Activated naive CD8-positive, alpha-beta T cell treated with anti-CD3 and anti-CD28 coated beads, Interleukin-2, amount 50 U/mL, for 16 hours (primary cell): ENCODE results near the gene MTMR12.

ENCODE experiments used
- DNase-seq: peaks from one replicate; pipeline ENCODE4 v3.0.0-alpha.2; 2020; ENCODE audit warnings: low read depth, low spot score

MTMR12 gene

DNA sequence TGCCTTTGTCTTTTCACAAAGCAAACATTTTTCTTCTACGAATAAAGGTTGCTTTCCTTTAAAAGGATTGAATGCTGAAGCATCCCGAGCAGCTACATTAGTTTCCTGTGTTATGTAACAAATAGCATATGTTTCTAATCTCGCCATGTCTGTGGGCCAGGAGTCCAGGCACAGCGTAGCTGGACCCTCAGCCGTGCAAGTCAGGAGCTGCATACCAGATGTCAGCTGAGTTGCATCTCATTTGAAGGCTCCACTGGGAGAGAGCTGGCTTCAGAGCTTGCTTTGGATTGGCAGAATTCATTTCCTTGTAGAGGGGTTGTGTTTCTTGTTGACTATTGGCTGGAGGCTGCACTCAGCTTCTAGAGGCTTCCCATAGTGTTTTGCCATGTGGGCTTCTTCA, 122.6 kb downstream of the MTMR12 start:
- DNase-seq, result no peak

DNA sequence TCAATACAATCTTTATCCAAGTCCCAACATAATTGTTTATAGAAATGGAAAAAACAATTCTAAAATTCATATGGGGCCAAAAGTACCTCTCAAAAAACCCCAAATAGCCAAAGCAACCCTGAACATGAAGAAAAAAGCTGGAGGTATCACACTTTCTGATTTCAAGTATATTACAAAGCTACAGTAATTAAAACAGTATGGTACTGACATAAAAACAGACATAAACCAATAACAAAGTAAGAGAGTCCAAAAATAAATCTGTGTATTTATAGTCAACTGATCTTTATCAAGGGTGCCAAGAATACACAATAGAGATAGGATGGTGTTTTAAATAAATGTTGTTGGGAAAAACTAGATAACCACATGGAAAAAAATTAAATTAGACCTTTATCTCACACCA, 125.1 kb downstream of the MTMR12 start:
- DNase-seq, result no peak

DNA sequence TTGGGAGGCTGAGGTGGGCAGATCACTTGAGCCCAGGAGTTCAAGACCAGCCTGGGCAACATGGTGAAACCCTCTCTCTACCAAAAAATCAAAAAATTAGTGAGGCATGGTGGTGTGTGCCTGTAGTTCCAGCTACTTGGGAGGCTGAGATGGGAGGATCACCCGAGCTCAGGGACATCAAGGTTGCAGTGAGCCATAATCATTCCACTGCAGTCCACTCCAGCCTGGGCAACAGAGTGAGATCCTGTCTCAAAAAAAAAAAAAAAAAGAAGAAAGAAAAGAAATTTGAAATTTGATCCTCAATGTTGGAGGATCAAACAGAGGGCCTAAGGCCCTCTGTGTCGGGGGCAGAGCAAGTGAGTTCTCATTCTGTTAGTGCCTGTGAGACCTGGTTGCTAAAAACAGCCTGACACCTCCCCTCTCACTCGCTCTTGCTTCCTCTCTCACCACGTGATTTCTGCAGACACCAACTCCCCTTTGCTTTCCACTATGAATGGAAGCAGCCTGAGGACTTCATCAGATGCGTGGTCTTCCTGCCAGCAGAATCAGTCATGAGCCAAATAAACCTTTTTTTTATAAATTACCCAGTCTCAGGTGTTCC, 130.2 kb downstream of the MTMR12 start:
- DNase-seq, result no peak
